OCI-LY1 (cell line): Measurements from ENCODE around the gene ZFX.

Source experiments
- CTCF ChIP-seq: fragments of 200-600 bp; sonication (generic), shearing (Covaris generic); IDR thresholded peaks from 2 replicates; pipeline ENCODE4 v1.5.1; 2017; ENCODE audit warnings: mild to moderate bottlenecking, antibody characterized with exemption, low read length, moderate library complexity, mixed read lengths
- EZH2 ChIP-seq: fragments of 200-600 bp; sonication (generic), shearing (Covaris generic); IDR thresholded peaks from 2 replicates; pipeline ENCODE4 v1.8.0; 2017; ENCODE audit warnings: borderline replicate concordance, mixed run types, mild to moderate bottlenecking, antibody characterized with exemption, low read length, moderate library complexity, mixed read lengths

- no peak for TF ChIP-seq CTCF
- TF ChIP-seq EZH2: no peak
Observed at GRCh38 chrX:24243692-24244091, 94.2 kb downstream of the ZFX start.
